Spleen (tissue), 7 donors: ENCODE measurements around the gene BTRC.

Experiments used
- POLR2A ChIP-seq, 3 donors: fragments of 450-650 bp; IDR thresholded peaks; one replicate each; pipeline ENCODE4 v1.5.1; 2017; ENCODE audit warnings: antibody characterized with exemption in 3 of 3, mild to moderate bottlenecking in 1 of 3
- POLR2AphosphoS5 ChIP-seq, 3 donors: sonication (generic); formaldehyde crosslinking; IDR thresholded peaks; one replicate each; pipeline ENCODE4 v1.5.1; 2017; ENCODE audit warnings: antibody characterized with exemption in 3 of 3
- TF ChIP-seq, protein P1 (sequence below), 11 experiments: fragments of 200-600 bp in 7 of 11; fragments of 450-650 bp in 4 of 11; sonication (generic) in 4 of 11; IDR thresholded peaks in 8 of 11; conservative IDR thresholded peaks in 3 of 11; 1 replicate in 7 of 11; 2 replicates in 4 of 11; pipeline versions ENCODE4 v1.4.0 to v1.8.0; 2016 to 2021; ENCODE audit warnings: antibody characterized with exemption in 11 of 11, inconsistent platforms in 4 of 11, mild to moderate bottlenecking in 1 of 11
- donor health status: DM: no; HTN: no; CAD: no; lungs with moderate emphysema.
- donor health status: DM: no; HTN: no; CAD: no.
- donor health status: DM: no; HTN: no; CAD: no.

DNA sequence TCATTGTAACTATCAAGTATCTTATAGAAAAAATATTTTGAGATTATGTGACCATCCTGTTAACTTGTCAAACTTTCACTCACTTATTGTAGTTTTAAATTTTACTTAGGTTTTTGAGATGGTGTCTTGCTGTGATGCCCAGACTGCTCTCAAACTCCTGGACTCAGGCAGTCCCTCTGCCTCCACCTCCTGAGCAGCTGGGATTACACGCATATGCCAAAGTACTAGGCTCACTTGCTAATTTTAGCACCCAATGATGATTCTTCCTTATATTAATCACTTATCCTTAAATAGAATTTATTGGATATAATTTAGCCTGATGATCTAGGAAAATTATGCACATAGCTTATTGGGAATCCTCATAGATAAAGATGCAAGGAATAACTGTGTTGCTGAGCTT is 104.9 kb downstream of the BTRC start:
- TF ChIP-seq, protein P1, sequence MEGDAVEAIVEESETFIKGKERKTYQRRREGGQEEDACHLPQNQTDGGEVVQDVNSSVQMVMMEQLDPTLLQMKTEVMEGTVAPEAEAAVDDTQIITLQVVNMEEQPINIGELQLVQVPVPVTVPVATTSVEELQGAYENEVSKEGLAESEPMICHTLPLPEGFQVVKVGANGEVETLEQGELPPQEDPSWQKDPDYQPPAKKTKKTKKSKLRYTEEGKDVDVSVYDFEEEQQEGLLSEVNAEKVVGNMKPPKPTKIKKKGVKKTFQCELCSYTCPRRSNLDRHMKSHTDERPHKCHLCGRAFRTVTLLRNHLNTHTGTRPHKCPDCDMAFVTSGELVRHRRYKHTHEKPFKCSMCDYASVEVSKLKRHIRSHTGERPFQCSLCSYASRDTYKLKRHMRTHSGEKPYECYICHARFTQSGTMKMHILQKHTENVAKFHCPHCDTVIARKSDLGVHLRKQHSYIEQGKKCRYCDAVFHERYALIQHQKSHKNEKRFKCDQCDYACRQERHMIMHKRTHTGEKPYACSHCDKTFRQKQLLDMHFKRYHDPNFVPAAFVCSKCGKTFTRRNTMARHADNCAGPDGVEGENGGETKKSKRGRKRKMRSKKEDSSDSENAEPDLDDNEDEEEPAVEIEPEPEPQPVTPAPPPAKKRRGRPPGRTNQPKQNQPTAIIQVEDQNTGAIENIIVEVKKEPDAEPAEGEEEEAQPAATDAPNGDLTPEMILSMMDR (IDR thresholded peaks at IDR 0.05 in 8 of 11, conservative IDR thresholded peaks at IDR 0.05 in 3 of 11), result no peak
- TF ChIP-seq POLR2A (IDR thresholded peaks at IDR 0.05) (no peak), POLR2AphosphoS5 (IDR thresholded peaks at IDR 0.05) (no peak)
